Measurements from ENCODE around the gene RPA1. TPM values are rescaled to one million over a fixed set of nuclear protein-coding genes. Genes with fewer than 3 reads are reported as not detected.
"Not testable (repeated sequence)": the region's sequence is repeated elsewhere in the genome, so short reads cannot be mapped to it uniquely, and the experiment has no call there.

RPA1 gene
- total and polyA plus RNA-seq, 2 of the 4 experiments (the other 2 are of a cell fraction), result 38.4 to 48.2 TPM

DNA sequence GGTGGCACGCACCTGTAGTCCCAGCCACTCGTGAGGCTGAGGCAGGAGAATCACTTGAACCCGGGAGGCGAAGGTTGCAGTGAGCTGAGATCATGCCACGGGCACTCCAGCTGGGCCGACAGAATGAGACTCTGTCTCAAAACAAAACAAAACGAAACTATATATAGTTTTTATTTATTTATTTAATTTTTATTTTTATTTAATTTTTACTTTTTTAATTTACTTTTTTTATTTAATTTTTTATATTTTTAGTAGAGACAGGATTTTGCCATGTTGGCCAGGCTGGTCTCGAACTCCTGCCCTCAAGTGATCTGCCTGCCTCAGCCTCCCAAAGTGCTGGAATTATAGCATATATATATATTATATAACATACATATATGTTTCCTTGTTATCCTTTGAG lies 26.7 kb downstream of the RPA1 start:
- CTCF ChIA-PET, result not testable (repeated sequence)

More for the DNA sequence above, 26.7 kb downstream of the RPA1 start:
- H3K9ac ChIP-seq (ENCODE audit: low read depth, low read length); H2AK5ac ChIP-seq (ENCODE audit: low read depth, low read length); POLR2A ChIA-PET (ENCODE audit: unreplicated experiment); H4K91ac ChIP-seq (ENCODE audit: insufficient read depth, low read depth, low read length); H4K5ac ChIP-seq (ENCODE audit: low read depth, low read length); H2AK9ac ChIP-seq (replicated peaks; ENCODE audit: low read depth, low read length, poor library complexity); H3K4me2 ChIP-seq (ENCODE audit: low read depth, low read length); H3K4me1 ChIP-seq (ENCODE audit: control insufficient read depth, insufficient read depth, low read length); in situ Hi-C loops (cut with MboI; ENCODE audit: low sequenced_read_pairs); H2BK5ac ChIP-seq (ENCODE audit: low read depth, low read length, poor library complexity, severe bottlenecking); H3K27me3 ChIP-seq (ENCODE audit: control insufficient read depth, insufficient read depth, low read length); H3K4me3 ChIP-seq (ENCODE audit: insufficient read depth, low read depth, low read length); H2BK15ac ChIP-seq (ENCODE audit: low read depth, low read length); H3K27ac ChIP-seq (ENCODE audit: insufficient read depth, low read length); H3K18ac ChIP-seq (ENCODE audit: low read depth, low read length); H2BK20ac ChIP-seq (ENCODE audit: low read depth, low read length); H4K8ac ChIP-seq (ENCODE audit: low read depth in 2 of 2, low read length in 2 of 2); H3K79me1 ChIP-seq (ENCODE audit: low read depth in 1 of 2, low read length in 2 of 2); H4K20me1 ChIP-seq (ENCODE audit: insufficient read depth, low read length); intact Hi-C loops (cut with micrococcal nuclease); H3K9me1 ChIP-seq (ENCODE audit: insufficient read depth, low read length); BruUV-seq (replicated peaks); H3K23ac ChIP-seq (ENCODE audit: low read depth, low read length); H3K9me3 ChIP-seq (ENCODE audit: control insufficient read depth, insufficient read depth, low read length); H3K56ac ChIP-seq (ENCODE audit: extremely low read depth, insufficient read depth, low read length); H2BK120ac ChIP-seq (ENCODE audit: low read depth, low read length); H3K4ac ChIP-seq (ENCODE audit: low read depth, low read length); H2AFZ ChIP-seq (replicated peaks; ENCODE audit: low read length, poor library complexity); ATAC-seq (ENCODE audit: low read depth); H3K14ac ChIP-seq (replicated peaks; ENCODE audit: low read depth, low read length); dilution Hi-C loops (cut with HindIII; ENCODE audit: low sequenced_read_pairs, unreplicated experiment); DNase-seq: not testable (repeated sequence)
- WGBS, 2 experiments (ENCODE audit: extremely low coverage in 2 of 2, insufficient read length in 1 of 2), result no CpG with 5 or more reads among the region's 8 CpGs
- H3K36me3 ChIP-seq (ENCODE audit: control insufficient read depth, insufficient read depth, low read length), result peaks cover 17% of the 10 kb centered on the region

Data from IMR-90 (cell line).